Tibial nerve (tissue), 4 donors: Measurements from ENCODE around the gene ZBTB16. TPM values are rescaled to one million over a fixed set of nuclear protein-coding genes. Genes with fewer than 3 reads are reported as not detected.

Source experiments
- DNase-seq, 2 donors: peaks; one replicate each; pipeline ENCODE4 v3.0.0-alpha.2; 2019; ENCODE audit warnings: low spot score in 2 of 2
- H3K27ac ChIP-seq, 4 donors: fragments of 200-600 bp; sonication (generic) in 3 of 4; one replicate each; pipeline ENCODE4 v1.5.1; 2017 to 2019; ENCODE audit warnings: mild to moderate bottlenecking in 1 of 4
- H3K27me3 ChIP-seq, 2 donors: fragments of 200-600 bp; sonication (generic) in 1 of 2; one replicate each; pipeline versions ENCODE4 v1.5.1 to v1.6.0; 2017 to 2019
- H3K36me3 ChIP-seq, 3 donors: fragments of 200-600 bp; sonication (generic); one replicate each; pipeline ENCODE4 v1.5.1; 2018 to 2019
- H3K4me1 ChIP-seq, 4 donors: fragments of 200-600 bp; sonication (generic) in 3 of 4; one replicate each; pipeline ENCODE4 v1.5.1; 2017 to 2019
- H3K4me3 ChIP-seq, 4 donors: fragments of 200-600 bp; sonication (generic) in 3 of 4; one replicate each; pipeline ENCODE4 v1.5.1; 2017 to 2019; ENCODE audit warnings: mild to moderate bottlenecking in 1 of 4, moderate library complexity in 1 of 4
- H3K9me3 ChIP-seq, 4 donors: fragments of 200-600 bp; sonication (generic) in 3 of 4; one replicate each; pipeline ENCODE4 v1.5.1; 2017 to 2019
- EP300 ChIP-seq, 2 donors: sonication (generic); formaldehyde crosslinking; IDR thresholded peaks; one replicate each; pipeline ENCODE4 v1.6.1; 2017; ENCODE audit warnings: antibody characterized with exemption in 2 of 2, mild to moderate bottlenecking in 1 of 2
- POLR2A ChIP-seq, 2 donors: fragments of 450-650 bp; IDR thresholded peaks; one replicate each; pipeline ENCODE4 v1.6.1; 2017; ENCODE audit warnings: antibody characterized with exemption in 2 of 2, mild to moderate bottlenecking in 2 of 2, moderate library complexity in 2 of 2
- WGBS, 2 donors: methylation state at CpG; one replicate each; pipeline ENCODE4 v1.1.5; 2018; 5-methylcytosine and 5-hydroxymethylcytosine counted together
- total RNA-seq, 4 donors: library from RNA; depleted of rRNA; stranded (reverse); fragments of >200 nt; gene quantifications; one replicate each; pipeline ENCODE4 v1.1.0, GENCODE V29; 2016
- TF ChIP-seq, protein P1 (sequence below), 5 experiments: fragments of 200-600 bp in 3 of 5; fragments of 450-650 bp in 2 of 5; sonication (generic) in 3 of 5; IDR thresholded peaks; one replicate each; pipeline ENCODE4 v1.5.1; 2016 to 2019; ENCODE audit warnings: antibody characterized with exemption in 5 of 5, mild to moderate bottlenecking in 3 of 5, moderate library complexity in 2 of 5

Gene ZBTB16
- total RNA-seq, 4 donors from 2014 or later, result 405 to 756 (median 580) TPM

DNA sequence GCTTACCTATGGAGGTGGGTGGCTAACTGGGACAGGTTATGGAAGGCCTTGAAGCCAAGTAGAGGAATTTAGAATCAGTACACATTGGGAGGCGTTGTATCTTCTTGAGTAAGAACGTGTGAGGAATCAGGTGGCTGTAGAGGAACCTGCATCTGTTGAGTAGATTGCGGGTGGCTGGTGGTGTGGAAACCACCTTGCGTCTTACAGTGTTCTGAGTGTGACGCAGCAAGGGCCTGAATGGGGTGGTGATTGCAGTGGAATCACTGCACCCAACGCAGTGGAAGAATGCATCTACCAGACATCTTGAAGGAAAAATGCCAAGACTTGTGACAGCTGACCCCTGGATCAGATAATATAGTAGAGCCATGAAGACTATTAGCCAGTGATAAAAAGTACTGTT is 125.9 kb downstream of the ZBTB16 start:
- no peak overlapping the region for H3K4me3 ChIP-seq
- peak overlapping the region in 2 of 4 donors; percentile 7 to 99 for H3K27ac ChIP-seq
- TF ChIP-seq EP300 (IDR thresholded peaks at IDR 0.05), result no peak
- TF ChIP-seq, protein P1, sequence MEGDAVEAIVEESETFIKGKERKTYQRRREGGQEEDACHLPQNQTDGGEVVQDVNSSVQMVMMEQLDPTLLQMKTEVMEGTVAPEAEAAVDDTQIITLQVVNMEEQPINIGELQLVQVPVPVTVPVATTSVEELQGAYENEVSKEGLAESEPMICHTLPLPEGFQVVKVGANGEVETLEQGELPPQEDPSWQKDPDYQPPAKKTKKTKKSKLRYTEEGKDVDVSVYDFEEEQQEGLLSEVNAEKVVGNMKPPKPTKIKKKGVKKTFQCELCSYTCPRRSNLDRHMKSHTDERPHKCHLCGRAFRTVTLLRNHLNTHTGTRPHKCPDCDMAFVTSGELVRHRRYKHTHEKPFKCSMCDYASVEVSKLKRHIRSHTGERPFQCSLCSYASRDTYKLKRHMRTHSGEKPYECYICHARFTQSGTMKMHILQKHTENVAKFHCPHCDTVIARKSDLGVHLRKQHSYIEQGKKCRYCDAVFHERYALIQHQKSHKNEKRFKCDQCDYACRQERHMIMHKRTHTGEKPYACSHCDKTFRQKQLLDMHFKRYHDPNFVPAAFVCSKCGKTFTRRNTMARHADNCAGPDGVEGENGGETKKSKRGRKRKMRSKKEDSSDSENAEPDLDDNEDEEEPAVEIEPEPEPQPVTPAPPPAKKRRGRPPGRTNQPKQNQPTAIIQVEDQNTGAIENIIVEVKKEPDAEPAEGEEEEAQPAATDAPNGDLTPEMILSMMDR (IDR thresholded peaks at IDR 0.05), result no peak
- no peak for TF ChIP-seq POLR2A (IDR thresholded peaks at IDR 0.05)
- H3K9me3 ChIP-seq, result no peaks in the 10 kb centered on the region
- H3K4me1 ChIP-seq, result peaks cover 0 to 60% (median 33%) of the 10 kb centered on the region in 4 donors
- no peak for DNase-seq
- H3K27me3 ChIP-seq, result no peaks in the 10 kb centered on the region
- WGBS, 2 donors, result 89 to 95% methylated on average over 6 of the region's 6 CpGs
- H3K36me3 ChIP-seq, result peaks cover 0 to 71% (median 0%) of the 10 kb centered on the region in 3 donors

DNA sequence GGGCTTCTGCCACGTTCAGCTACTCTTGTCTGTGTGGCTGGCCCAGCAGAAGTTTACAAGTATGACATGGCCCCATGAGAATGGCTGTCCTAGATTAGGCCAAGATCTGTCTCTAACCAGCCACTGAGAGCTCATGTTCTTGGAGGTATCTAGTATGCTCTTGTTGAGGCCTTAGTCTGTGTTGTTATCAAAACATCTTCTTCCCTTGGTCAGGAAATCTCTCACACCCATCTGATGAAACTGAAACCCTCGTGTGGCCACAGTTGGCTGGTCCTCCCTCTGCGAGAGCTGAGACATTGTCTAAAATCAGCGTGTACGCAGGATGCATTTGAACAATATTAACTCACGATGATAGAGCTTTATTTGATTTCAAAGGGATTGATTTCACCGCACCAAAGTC is 127.7 kb downstream of the ZBTB16 start:
- H3K27ac ChIP-seq, result peak overlapping the region in 2 of 4 donors; percentile 46 to 99
- peaks cover 0 to 42% (median 16%) of the 10 kb centered on the region in 4 donors for H3K4me1 ChIP-seq
- DNase-seq, result no peak
- whole genome bisulfite sequencing, 2 donors, result 88 to 92% methylated on average over 7 of the region's 7 CpGs
- H3K36me3 ChIP-seq, result peaks cover 0 to 84% (median 0%) of the 10 kb centered on the region in 3 donors
- H3K27me3 ChIP-seq, result no peaks in the 10 kb centered on the region
- TF ChIP-seq EP300 (IDR thresholded peaks at IDR 0.05) (no peak), POLR2A (IDR thresholded peaks at IDR 0.05) (no peak)
- TF ChIP-seq, protein P1 (IDR thresholded peaks at IDR 0.05), result no peak
- H3K4me3 ChIP-seq, result no peak overlapping the region
- H3K9me3 ChIP-seq, result peaks cover 0 to 7% (median 0%) of the 10 kb centered on the region in 4 donors

DNA sequence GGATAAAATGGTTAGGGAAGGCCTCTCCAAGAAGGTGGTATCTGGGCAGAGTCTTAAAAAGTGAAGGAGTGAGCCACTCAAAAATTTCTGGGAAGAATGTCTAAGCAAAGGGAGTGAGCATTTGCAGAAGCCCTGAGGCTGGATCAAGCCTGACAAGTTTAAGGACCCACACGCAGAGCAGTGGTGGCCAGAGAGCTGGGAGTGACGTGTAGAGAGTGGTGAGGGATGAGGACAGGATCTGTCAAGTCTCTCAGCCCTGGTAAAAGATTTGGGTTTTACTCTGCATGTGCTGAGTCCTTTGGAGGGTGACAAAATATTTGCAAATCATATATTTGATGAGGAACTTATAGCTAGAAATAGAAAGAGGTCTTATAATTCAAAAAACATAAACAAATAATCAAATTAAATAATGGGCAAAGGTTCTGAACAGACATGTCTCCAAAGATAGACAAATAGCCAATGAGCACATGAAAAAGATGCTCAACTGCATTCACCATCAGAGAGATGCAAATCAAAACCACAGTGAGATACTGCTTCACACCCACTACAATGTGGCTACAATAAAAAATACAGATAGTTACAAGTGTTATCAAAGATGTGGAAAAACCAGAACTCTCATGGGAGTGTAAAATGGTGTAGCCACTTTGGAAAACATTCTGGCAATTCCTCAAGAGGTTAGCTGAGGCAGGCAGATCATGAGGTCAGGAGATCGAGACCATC is 129.5 kb downstream of the ZBTB16 start:
- peaks cover 0 to 7% (median 0%) of the 10 kb centered on the region in 4 donors for H3K9me3 ChIP-seq
- H3K27ac ChIP-seq, result peak overlapping the region in 1 of 4 donors; percentile 45
- 97% methylated on average over 3 of the region's 3 CpGs for WGBS, 2 donors
- H3K36me3 ChIP-seq, result peaks cover 0 to 95% (median 0%) of the 10 kb centered on the region in 3 donors
- TF ChIP-seq, protein P1 (IDR thresholded peaks at IDR 0.05), result no peak
- TF ChIP-seq POLR2A (IDR thresholded peaks at IDR 0.05), result no peak
- peaks cover 0 to 42% (median 11%) of the 10 kb centered on the region in 4 donors for H3K4me1 ChIP-seq
- no peak overlapping the region for H3K4me3 ChIP-seq
- no peak for DNase-seq
- H3K27me3 ChIP-seq, result no peaks in the 10 kb centered on the region

DNA sequence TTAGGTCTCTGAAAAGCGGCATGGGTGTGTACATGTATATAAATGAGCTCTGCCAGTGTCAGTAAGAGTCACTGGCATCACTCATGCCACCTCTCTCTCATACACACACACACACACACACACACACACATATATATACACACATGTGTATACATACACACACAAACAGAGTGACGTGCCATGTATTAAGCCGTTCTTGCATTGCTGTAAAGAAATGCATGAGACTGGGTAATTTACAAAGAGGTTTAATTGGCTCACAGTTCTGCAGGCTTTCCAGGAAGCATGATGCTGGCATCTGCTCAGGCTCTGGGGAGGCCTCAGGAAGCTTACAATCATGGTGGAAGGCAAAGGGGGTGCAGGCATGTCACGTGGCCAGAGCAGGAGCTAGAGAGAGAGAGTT is 131.1 kb downstream of the ZBTB16 start:
- Histone ChIP-seq H3K36me3 (peaks cover 0 to 92% (median 0%) of the 10 kb centered on the region in 3 donors), H3K4me1 (peaks cover 0 to 48% (median 19%) of the 10 kb centered on the region in 4 donors), H3K4me3 (no peak overlapping the region), H3K9me3 (peaks cover 0 to 7% (median 0%) of the 10 kb centered on the region in 4 donors), H3K27me3 (no peaks in the 10 kb centered on the region), H3K27ac (no peak overlapping the region)
- TF ChIP-seq, protein P1 (IDR thresholded peaks at IDR 0.05), result no peak
- no peak for TF ChIP-seq POLR2A (IDR thresholded peaks at IDR 0.05)
- TF ChIP-seq EP300 (IDR thresholded peaks at IDR 0.05), result no peak
- 73 to 93% methylated on average over 4 of the region's 4 CpGs for WGBS, 2 donors
- no peak for DNase-seq

DNA sequence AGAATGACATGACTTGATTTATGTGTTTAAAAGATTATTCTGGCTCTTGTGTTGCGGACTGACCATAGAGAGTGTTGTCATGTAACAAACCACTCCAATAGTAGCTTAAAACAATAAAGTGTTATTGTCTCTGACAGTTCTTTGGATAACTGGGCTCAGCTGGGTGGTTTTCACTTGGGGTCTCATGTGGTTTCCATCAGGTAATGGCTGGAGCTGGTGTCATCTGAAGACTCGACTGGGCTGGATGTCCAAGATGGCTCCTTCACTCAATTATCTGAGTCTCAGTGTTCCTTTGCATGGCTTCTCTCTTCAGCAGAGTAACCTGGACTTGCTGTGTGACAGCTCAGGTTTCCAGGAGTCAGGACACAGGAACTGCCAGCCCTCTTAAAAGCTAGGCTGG is 132.4 kb downstream of the ZBTB16 start:
- peaks cover 0 to 83% (median 0%) of the 10 kb centered on the region in 3 donors for H3K36me3 ChIP-seq
- peaks cover 0 to 7% (median 0%) of the 10 kb centered on the region in 4 donors for H3K9me3 ChIP-seq
- no peak for DNase-seq
- no peaks in the 10 kb centered on the region for H3K27me3 ChIP-seq
- 43 to 84% methylated on average over 2 of the region's 2 CpGs for WGBS, 2 donors
- peaks cover 0 to 50% (median 28%) of the 10 kb centered on the region in 4 donors for H3K4me1 ChIP-seq
- TF ChIP-seq EP300 (IDR thresholded peaks at IDR 0.05) (no peak), POLR2A (IDR thresholded peaks at IDR 0.05) (no peak)
- TF ChIP-seq, protein P1 (IDR thresholded peaks at IDR 0.05), result no peak
- H3K27ac ChIP-seq, result peak overlapping the region in 1 of 4 donors; percentile 67
- H3K4me3 ChIP-seq, result no peak overlapping the region
